Measurements from ENCODE around the gene LRRC8C. TPM values are rescaled to one million over a fixed set of nuclear protein-coding genes. Genes with fewer than 3 reads are reported as not detected.

Gene LRRC8C
- total RNA-seq, 1 donor from 2014 or later = 3.3 TPM

DNA sequence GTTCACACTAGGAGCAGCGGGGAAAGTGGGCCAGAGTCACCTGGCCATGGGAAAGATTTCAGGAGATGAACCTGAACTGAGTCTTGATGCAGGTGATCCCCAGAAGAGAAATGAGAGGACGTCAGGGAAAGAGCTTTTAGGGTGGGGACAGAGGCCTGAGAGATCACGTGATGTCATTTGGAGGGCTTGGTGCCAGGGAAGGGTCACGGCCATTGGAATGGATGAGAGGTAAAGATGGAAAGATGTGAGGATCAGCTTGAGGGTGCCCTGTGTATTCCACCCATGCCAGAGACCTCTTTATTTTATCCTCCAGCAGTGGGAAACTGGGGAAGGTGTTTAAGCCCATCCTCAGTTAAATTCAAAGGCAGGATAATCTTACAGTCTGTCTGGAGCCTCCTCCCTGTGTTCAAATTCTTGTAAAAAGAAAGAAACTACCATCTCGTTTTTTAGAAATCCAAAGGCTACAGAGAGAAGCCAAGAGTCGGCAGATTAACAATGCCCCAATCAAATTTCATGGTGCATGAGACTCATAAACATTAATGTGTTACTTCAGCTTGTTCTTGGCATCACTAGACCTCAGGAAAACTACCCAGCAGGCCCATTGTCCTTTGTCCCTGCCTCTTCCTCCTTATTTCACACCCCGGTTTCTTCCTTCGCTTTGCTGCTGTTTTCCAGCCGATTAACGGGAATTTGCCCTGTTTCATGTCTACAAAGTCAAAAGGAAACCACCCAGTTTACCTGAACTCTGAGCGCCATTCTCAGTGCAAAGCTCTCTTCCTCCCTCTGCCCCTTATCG lies 94.8 kb downstream of the LRRC8C start:
- DNase-seq (ENCODE audit: low spot score, unreplicated experiment) = no peak
- TF ChIP-seq, protein P1, sequence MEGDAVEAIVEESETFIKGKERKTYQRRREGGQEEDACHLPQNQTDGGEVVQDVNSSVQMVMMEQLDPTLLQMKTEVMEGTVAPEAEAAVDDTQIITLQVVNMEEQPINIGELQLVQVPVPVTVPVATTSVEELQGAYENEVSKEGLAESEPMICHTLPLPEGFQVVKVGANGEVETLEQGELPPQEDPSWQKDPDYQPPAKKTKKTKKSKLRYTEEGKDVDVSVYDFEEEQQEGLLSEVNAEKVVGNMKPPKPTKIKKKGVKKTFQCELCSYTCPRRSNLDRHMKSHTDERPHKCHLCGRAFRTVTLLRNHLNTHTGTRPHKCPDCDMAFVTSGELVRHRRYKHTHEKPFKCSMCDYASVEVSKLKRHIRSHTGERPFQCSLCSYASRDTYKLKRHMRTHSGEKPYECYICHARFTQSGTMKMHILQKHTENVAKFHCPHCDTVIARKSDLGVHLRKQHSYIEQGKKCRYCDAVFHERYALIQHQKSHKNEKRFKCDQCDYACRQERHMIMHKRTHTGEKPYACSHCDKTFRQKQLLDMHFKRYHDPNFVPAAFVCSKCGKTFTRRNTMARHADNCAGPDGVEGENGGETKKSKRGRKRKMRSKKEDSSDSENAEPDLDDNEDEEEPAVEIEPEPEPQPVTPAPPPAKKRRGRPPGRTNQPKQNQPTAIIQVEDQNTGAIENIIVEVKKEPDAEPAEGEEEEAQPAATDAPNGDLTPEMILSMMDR (IDR thresholded peaks at IDR 0.05; ENCODE audit: unreplicated experiment) = no peak
- Mint-ChIP-seq H3K36me3 (ENCODE audit: insufficient read depth) (no peaks in the 10 kb centered on the region), H3K4me1 (ENCODE audit: low read depth) (no peaks in the 10 kb centered on the region), H3K27ac (no peak overlapping the region), H3K9me3 (ENCODE audit: low read depth) (no peaks in the 10 kb centered on the region), H3K4me3 (ENCODE audit: low read depth) (no peak overlapping the region), H3K27me3 (no peaks in the 10 kb centered on the region)

DNA sequence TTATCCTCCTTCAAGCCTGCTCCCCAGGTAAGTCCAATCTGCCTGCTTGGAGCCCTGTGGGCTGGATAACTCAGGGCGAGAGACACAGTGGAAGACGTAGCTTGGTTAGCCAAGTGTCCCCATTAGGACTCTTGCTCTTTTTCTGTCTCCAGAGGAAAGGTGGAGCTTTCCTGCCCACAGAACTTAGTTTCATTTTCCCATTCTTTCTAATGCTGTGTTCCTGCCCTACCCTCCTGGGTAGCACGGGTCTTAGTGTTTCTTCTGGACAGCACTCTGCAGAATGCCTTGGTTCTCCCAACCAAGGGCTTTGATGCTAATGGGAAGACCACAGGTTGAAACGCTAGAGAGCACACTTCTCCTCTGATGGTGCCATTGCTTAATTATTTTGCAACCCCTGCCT lies 95.5 kb downstream of the LRRC8C start:
- TF ChIP-seq, protein P1 (IDR thresholded peaks at IDR 0.05; ENCODE audit: unreplicated experiment) = no peak
- no peaks in the 10 kb centered on the region for H3K9me3 Mint-ChIP-seq (ENCODE audit: low read depth)
- H3K27ac Mint-ChIP-seq = no peak overlapping the region
- no peak for DNase-seq (ENCODE audit: low spot score, unreplicated experiment)
- no peaks in the 10 kb centered on the region for H3K4me1 Mint-ChIP-seq (ENCODE audit: low read depth)
- no peaks in the 10 kb centered on the region for H3K27me3 Mint-ChIP-seq
- H3K4me3 Mint-ChIP-seq (ENCODE audit: low read depth) = no peak overlapping the region
- no peaks in the 10 kb centered on the region for H3K36me3 Mint-ChIP-seq (ENCODE audit: insufficient read depth)

DNA sequence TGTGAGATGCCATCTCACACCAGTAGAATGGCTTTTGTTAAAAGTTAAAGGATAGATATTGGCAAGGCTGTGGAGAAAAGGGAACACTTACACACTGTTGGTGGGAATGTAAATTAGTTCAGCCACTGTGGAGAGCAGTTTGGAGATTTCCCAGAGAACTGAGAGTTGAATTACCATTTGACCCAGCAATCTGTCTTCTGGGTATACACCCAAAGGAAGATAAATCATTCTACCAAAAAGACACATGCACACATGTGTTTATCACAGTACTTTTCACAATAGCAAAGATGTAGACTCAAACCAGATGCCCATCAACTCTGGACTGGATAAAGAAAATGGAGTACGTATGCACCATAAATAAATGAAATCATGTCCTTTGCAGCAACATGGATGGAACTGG lies 99.3 kb downstream of the LRRC8C start:
- Mint-ChIP-seq H3K27ac (no peak overlapping the region), H3K36me3 (ENCODE audit: insufficient read depth) (no peaks in the 10 kb centered on the region), H3K27me3 (no peaks in the 10 kb centered on the region), H3K4me1 (ENCODE audit: low read depth) (no peaks in the 10 kb centered on the region), H3K9me3 (ENCODE audit: low read depth) (no peaks in the 10 kb centered on the region), H3K4me3 (ENCODE audit: low read depth) (no peak overlapping the region)
- TF ChIP-seq, protein P1 (IDR thresholded peaks at IDR 0.05; ENCODE audit: unreplicated experiment) = no peak
- no peak for DNase-seq (ENCODE audit: low spot score, unreplicated experiment)

DNA sequence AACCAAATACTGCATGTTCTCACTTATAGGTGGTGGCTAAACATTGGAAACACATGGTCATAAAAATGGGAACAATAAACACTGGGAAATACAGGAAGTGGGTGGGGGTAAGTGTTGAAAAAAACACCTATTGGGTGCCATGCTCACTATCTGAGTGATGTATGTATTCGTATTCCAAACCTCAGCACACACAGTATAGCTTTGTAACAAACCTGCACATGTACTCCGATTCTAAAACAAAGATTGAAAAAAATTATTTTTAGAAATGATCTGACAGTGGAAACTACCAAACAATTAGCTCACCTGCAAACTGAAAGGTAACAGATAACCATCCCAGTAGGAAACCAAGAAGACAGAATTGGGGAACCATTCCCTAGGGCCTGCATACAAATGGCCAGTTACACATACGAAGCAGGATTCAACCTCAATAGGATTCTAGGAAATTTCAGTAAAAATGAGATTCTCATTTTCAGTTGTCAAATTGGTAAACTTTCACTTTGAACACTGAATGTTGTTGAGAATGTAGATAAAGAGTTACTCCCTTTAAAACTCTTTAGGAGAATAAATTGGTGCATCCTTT lies 99.8 kb downstream of the LRRC8C start:
- no peak for DNase-seq (ENCODE audit: low spot score, unreplicated experiment)
- H3K27ac Mint-ChIP-seq = no peak overlapping the region
- no peaks in the 10 kb centered on the region for H3K36me3 Mint-ChIP-seq (ENCODE audit: insufficient read depth)
- H3K27me3 Mint-ChIP-seq = no peaks in the 10 kb centered on the region
- no peaks in the 10 kb centered on the region for H3K4me1 Mint-ChIP-seq (ENCODE audit: low read depth)
- no peak overlapping the region for H3K4me3 Mint-ChIP-seq (ENCODE audit: low read depth)
- TF ChIP-seq, protein P1 (IDR thresholded peaks at IDR 0.05; ENCODE audit: unreplicated experiment) = no peak
- no peaks in the 10 kb centered on the region for H3K9me3 Mint-ChIP-seq (ENCODE audit: low read depth)

DNA sequence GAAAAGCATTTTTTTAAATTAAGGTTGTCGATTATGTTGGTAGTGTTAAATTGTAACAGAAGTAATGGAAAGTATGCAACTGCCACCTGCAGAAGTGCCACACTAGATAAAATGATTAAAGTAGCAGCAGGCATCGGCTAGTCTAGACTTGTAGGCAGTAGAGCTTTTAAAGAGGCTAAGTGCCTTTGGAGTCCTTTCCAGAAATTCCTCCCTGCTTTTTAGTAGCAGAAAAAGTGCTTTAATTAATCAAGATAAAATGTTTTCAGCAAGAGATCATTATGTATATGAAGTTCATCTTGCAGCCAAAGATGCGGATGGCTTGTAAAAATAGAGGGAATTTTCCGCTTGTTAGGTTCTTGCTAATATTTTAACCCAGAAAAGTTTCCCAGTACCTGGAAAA lies 100.8 kb downstream of the LRRC8C start:
- TF ChIP-seq, protein P1 (IDR thresholded peaks at IDR 0.05; ENCODE audit: unreplicated experiment) = no peak
- H3K4me1 Mint-ChIP-seq (ENCODE audit: low read depth) = no peaks in the 10 kb centered on the region
- H3K36me3 Mint-ChIP-seq (ENCODE audit: insufficient read depth) = no peaks in the 10 kb centered on the region
- no peak overlapping the region for H3K4me3 Mint-ChIP-seq (ENCODE audit: low read depth)
- no peak for DNase-seq (ENCODE audit: low spot score, unreplicated experiment)
- no peaks in the 10 kb centered on the region for H3K27me3 Mint-ChIP-seq
- no peak overlapping the region for H3K27ac Mint-ChIP-seq
- H3K9me3 Mint-ChIP-seq (ENCODE audit: low read depth) = no peaks in the 10 kb centered on the region

All from progenitor cell of endocrine pancreas (in vitro differentiated cells).